Type B pancreatic cell (in vitro differentiated cells): ENCODE results near the gene PTPN11. TPM values are rescaled to one million over a fixed set of nuclear protein-coding genes. Genes with fewer than 3 reads are reported as not detected.
A peak's percentile ranks its signal among the peaks of the same experiment; 100 is the strongest.

ENCODE experiments used
- DNase-seq: peaks from one replicate; pipeline ENCODE4 v3.0.0; 2021; ENCODE audit warnings: mixed read lengths; ENCODE audit not compliant: unreplicated experiment; ENCODE audit errors: extremely low spot score
- H3K27ac Mint-ChIP-seq: 2 replicates; pipeline ENCODE4 v1.8.0; 2021; ENCODE audit warnings: mild to moderate bottlenecking, mixed read lengths
- H3K27me3 Mint-ChIP-seq: 2 replicates; pipeline ENCODE4 v1.8.0; 2021; ENCODE audit warnings: mixed read lengths
- H3K36me3 Mint-ChIP-seq: 2 replicates; pipeline ENCODE4 v1.8.0; 2021; ENCODE audit warnings: mixed read lengths
- H3K4me1 Mint-ChIP-seq: one replicate; pipeline ENCODE4 v1.8.0; 2021; ENCODE audit warnings: mixed read lengths; ENCODE audit not compliant: unreplicated experiment
- H3K4me3 Mint-ChIP-seq: 2 replicates; pipeline ENCODE4 v1.8.0; 2021; ENCODE audit warnings: mild to moderate bottlenecking, mixed read lengths
- H3K9me3 Mint-ChIP-seq: 2 replicates; pipeline ENCODE4 v1.8.0; 2021; ENCODE audit warnings: mixed read lengths
- long read RNA-seq: library from polyadenylated mRNA; unstranded; transcript quantifications from one replicate; pipeline ENCODE4 v2.0.0, GENCODE V29; 2020
- total RNA-seq: library from RNA; stranded (reverse); gene quantifications from 2 replicates; pipeline ENCODE4 v1.2.1, GENCODE V29; 2021; ENCODE audit warnings: low replicate concordance
- TF ChIP-seq, protein P1 (sequence below): fragments of 200-600 bp; sonication (generic); conservative IDR thresholded peaks from 2 replicates; pipeline ENCODE4 v1.5.0; 2021; ENCODE audit warnings: antibody characterized with exemption, mild to moderate bottlenecking

The PTPN11 gene
- 76.0 and 78.9 TPM in 2 replicates for total RNA-seq
- long read RNA-seq, partial matches to known transcripts = 2 of 22 reads
- long read RNA-seq, other reads (novel, unspliced or antisense) = 20 of 22 reads

GRCh38 chr12:112418608-112419296 lies at the start of gene PTPN11:
PTPN11 (plus strand) TSS chr12:112418947; CDS start chr12:112419112, 165 bp downstream.
- peak; percentile 93 for DNase-seq
- Mint-ChIP-seq H3K27me3 (no peaks in the 10 kb centered on the region), H3K27ac (peak within 1 kb of the TSS; percentile 99), H3K4me3 (peak within 1 kb of the TSS; percentile 93), H3K4me1 (peaks cover 17% of the 10 kb centered on the region), H3K9me3 (no peaks in the 10 kb centered on the region), H3K36me3 (no peaks in the 10 kb centered on the region)
- TF ChIP-seq, protein P1, sequence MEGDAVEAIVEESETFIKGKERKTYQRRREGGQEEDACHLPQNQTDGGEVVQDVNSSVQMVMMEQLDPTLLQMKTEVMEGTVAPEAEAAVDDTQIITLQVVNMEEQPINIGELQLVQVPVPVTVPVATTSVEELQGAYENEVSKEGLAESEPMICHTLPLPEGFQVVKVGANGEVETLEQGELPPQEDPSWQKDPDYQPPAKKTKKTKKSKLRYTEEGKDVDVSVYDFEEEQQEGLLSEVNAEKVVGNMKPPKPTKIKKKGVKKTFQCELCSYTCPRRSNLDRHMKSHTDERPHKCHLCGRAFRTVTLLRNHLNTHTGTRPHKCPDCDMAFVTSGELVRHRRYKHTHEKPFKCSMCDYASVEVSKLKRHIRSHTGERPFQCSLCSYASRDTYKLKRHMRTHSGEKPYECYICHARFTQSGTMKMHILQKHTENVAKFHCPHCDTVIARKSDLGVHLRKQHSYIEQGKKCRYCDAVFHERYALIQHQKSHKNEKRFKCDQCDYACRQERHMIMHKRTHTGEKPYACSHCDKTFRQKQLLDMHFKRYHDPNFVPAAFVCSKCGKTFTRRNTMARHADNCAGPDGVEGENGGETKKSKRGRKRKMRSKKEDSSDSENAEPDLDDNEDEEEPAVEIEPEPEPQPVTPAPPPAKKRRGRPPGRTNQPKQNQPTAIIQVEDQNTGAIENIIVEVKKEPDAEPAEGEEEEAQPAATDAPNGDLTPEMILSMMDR = peak; percentile 81

DNA sequence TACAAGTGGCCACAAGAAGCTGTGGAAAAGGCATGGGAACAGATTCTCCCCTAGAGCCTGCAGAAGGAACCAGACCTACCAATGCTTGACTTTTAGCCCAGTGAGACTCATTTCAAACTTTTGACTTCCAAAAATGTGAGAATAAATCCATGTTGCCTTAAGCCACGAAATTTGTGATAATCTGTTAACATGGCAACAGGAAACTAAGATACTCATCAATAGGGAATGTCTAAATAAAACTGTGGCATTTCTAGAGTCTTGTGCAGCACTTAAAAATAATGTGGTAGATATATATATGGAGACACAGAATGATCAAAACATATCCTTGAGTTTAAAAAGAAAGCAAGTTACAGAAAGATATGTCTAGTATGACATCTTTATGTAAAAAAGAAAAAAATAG lies 48.5 kb upstream of the PTPN11 start:
- TF ChIP-seq, protein P1 = no peak
- Mint-ChIP-seq H3K36me3 (peaks cover 12% of the 10 kb centered on the region), H3K9me3 (no peaks in the 10 kb centered on the region), H3K4me3 (no peak overlapping the region), H3K27me3 (no peaks in the 10 kb centered on the region), H3K27ac (peak overlapping the region; percentile 48), H3K4me1 (peaks cover 15% of the 10 kb centered on the region)
- no peak for DNase-seq

DNA sequence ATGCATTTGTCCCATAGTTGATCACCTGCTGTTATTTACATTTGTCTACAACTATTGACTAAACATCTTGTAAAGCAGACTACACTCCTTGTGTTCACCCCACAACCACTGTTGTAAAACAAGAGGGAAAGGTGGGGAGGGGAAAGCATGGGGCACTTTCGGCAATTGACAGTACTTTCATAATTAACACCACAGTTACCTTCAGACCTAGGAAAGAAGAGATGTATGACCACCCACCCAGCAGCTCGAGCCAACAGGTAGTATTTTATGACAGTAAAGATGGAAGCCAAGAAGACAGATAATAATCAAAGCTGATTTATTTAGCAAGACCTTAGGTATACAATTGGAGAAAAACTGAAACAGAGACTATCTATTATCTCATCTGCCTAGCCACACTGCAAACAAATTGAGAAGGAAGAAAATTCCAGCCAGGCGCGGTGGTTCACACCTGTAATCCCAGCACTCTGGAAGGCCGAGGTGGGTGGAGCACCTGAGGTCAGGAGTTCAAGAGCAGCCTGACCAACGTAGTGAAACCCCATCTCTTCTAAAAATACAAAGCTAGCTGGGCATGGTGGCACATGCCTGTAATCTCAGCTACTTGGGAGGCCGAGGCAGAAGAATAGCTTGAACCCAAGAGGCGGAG lies 47.8 kb upstream of the PTPN11 start:
- H3K27me3 Mint-ChIP-seq = no peaks in the 10 kb centered on the region
- peaks cover 13% of the 10 kb centered on the region for H3K36me3 Mint-ChIP-seq
- no peak overlapping the region for H3K4me3 Mint-ChIP-seq
- no peak for DNase-seq
- TF ChIP-seq, protein P1 = no peak
- no peaks in the 10 kb centered on the region for H3K9me3 Mint-ChIP-seq
- peaks cover 12% of the 10 kb centered on the region for H3K4me1 Mint-ChIP-seq
- H3K27ac Mint-ChIP-seq = no peak overlapping the region

DNA sequence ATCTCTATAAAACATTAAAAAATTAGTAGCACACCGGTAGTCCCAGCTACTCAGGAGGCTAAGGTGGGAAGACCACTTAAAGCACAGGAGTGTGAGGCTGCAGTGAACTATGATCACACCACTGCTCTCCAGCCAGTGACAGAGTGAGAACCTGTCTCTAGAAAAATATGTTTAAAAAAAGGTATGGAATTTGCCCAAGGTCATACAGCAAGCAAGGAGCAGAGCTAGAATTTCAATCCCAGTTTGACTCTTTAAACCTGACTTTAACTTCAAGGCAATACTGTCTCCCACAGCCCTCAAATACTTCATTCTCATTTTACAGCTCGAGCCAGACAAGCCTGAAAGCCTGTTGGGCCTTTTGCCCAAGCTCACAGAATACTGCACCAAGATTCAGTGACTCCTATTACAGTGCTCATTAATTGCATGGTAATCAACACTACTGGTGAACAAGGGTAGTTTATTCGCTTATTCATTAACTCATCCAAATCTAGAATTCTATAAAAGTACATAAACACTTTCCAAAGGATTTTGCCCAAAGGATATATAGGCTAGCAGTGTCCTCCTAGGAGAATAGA lies 44.5 kb upstream of the PTPN11 start:
- Mint-ChIP-seq H3K27me3 (no peaks in the 10 kb centered on the region), H3K4me3 (no peak overlapping the region), H3K36me3 (peaks cover 16% of the 10 kb centered on the region), H3K9me3 (no peaks in the 10 kb centered on the region), H3K27ac (peak overlapping the region; percentile 68), H3K4me1 (peaks cover 12% of the 10 kb centered on the region)
- DNase-seq = no peak
- TF ChIP-seq, protein P1 = no peak

GRCh38 chr12:112375105-112375504 lies 43.6 kb upstream of the PTPN11 start:
- Mint-ChIP-seq H3K4me1 (peaks cover 13% of the 10 kb centered on the region), H3K4me3 (no peak overlapping the region), H3K27ac (peak overlapping the region; percentile 44), H3K9me3 (no peaks in the 10 kb centered on the region), H3K36me3 (peaks cover 13% of the 10 kb centered on the region), H3K27me3 (no peaks in the 10 kb centered on the region)
- TF ChIP-seq, protein P1 = no peak
- no peak for DNase-seq
